Measurements from ENCODE around the gene PINLYP. TPM values are rescaled to one million over a fixed set of nuclear protein-coding genes. Genes with fewer than 3 reads are reported as not detected.

The PINLYP gene
- total and polyA plus RNA-seq, 7 donors, result 0.66 to 1.3 (median 0.88) TPM; not detected in 1

DNA sequence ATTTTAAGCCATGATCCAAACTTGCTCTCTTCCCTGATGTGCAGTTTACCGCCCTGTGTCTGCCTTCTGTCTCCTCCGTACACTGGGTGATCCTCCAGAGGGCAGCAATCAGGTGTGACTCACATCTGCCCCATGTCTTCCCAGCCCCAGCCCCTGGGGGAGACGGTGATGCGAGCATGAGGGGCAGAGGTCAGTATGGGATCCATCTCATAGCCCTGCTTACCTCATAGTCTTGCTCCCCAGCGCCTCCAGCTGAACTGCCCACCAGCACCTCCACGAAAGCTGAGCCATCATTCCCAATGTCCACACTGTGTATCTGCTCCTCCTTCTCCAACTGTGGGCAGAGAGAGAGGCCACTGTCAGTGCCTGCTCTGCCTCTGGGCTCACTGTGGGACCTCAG lies 14.9 kb upstream of the PINLYP start:
- DNase-seq (no peak), ATAC-seq (no peak)
- Histone ChIP-seq H3K36me3 (ENCODE audit: insufficient read depth in 1 of 2, low read depth in 1 of 2) (peaks cover 0 to 45% of the 10 kb centered on the region in 2 donors), H3K4me1 (peaks cover 7% of the 10 kb centered on the region), H3K4me3 (no peak overlapping the region), H3K9me3 (no peaks in the 10 kb centered on the region), H3K27ac (no peak overlapping the region), H3K27me3 (ENCODE audit: insufficient read depth in 3 of 3, low read length in 2 of 3) (no peaks in the 10 kb centered on the region)
- intact Hi-C loops (cut with DNase I), result no loop called here
- WGBS, 3 donors, result 91 to 98% (median 92%) methylated on average over 6 of the region's 6 CpGs
- TF ChIP-seq, protein P1, sequence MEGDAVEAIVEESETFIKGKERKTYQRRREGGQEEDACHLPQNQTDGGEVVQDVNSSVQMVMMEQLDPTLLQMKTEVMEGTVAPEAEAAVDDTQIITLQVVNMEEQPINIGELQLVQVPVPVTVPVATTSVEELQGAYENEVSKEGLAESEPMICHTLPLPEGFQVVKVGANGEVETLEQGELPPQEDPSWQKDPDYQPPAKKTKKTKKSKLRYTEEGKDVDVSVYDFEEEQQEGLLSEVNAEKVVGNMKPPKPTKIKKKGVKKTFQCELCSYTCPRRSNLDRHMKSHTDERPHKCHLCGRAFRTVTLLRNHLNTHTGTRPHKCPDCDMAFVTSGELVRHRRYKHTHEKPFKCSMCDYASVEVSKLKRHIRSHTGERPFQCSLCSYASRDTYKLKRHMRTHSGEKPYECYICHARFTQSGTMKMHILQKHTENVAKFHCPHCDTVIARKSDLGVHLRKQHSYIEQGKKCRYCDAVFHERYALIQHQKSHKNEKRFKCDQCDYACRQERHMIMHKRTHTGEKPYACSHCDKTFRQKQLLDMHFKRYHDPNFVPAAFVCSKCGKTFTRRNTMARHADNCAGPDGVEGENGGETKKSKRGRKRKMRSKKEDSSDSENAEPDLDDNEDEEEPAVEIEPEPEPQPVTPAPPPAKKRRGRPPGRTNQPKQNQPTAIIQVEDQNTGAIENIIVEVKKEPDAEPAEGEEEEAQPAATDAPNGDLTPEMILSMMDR (IDR thresholded peaks at IDR 0.05), result no peak

GRCh38 chr19:43561139-43561970 lies 14.2 kb upstream of the PINLYP start:
- 92 to 95% (median 92%) methylated on average over 12 of the region's 12 CpGs for WGBS, 3 donors
- intact Hi-C loops (cut with DNase I), result no loop called here
- TF ChIP-seq, protein P1 (IDR thresholded peaks at IDR 0.05), result no peak
- H3K4me3 ChIP-seq, result no peak overlapping the region
- ATAC-seq (no peak), DNase-seq (no peak)
- H3K36me3 ChIP-seq (ENCODE audit: insufficient read depth in 1 of 2, low read depth in 1 of 2), result peaks cover 0 to 38% of the 10 kb centered on the region in 2 donors
- no peaks in the 10 kb centered on the region for H3K9me3 ChIP-seq
- H3K27me3 ChIP-seq (ENCODE audit: insufficient read depth in 3 of 3, low read length in 2 of 3), result no peaks in the 10 kb centered on the region
- peak overlapping the region; percentile 87 for H3K27ac ChIP-seq
- peaks cover 7% of the 10 kb centered on the region for H3K4me1 ChIP-seq

DNA sequence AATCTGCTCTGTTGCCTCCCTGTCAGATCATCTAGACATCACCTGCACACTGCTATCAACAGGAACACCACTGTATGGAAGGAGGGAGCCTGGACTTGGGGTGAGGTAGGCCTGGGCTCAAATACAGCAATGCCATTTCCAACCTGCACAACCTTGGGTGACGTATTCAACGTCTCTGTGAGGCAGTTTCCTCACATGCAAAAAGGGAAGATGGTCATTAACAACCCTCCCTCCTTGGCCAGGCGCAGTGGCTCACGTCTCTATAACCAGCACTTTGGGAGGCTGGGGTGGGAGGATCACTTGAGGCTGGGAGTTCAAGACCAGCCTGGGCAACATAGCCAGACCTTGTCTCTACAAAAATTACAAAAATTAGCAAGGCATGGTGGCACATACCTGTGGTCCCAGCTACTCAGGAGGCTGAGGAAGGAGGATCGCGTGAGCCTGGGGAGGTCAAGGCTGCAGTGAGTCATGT lies 13.3 kb upstream of the PINLYP start:
- peak overlapping the region; percentile 87 for H3K27ac ChIP-seq
- H3K4me1 ChIP-seq, result peaks cover 7% of the 10 kb centered on the region
- H3K27me3 ChIP-seq (ENCODE audit: insufficient read depth in 3 of 3, low read length in 2 of 3), result no peaks in the 10 kb centered on the region
- ATAC-seq, result no peak
- H3K9me3 ChIP-seq, result no peaks in the 10 kb centered on the region
- 84 to 93% (median 92%) methylated on average over 6 of the region's 6 CpGs for WGBS, 3 donors
- TF ChIP-seq, protein P1 (IDR thresholded peaks at IDR 0.05), result no peak
- intact Hi-C loops (cut with DNase I), result no loop called here
- H3K4me3 ChIP-seq, result no peak overlapping the region
- H3K36me3 ChIP-seq (ENCODE audit: insufficient read depth in 1 of 2, low read depth in 1 of 2), result peaks cover 0 to 29% of the 10 kb centered on the region in 2 donors
- no peak for DNase-seq

GRCh38 chr19:43562698-43563241 lies 12.8 kb upstream of the PINLYP start:
- intact Hi-C loops (cut with DNase I), result no loop called here
- no peaks in the 10 kb centered on the region for H3K27me3 ChIP-seq (ENCODE audit: insufficient read depth in 3 of 3, low read length in 2 of 3)
- peak; percentile 77 to 91 for DNase-seq
- H3K36me3 ChIP-seq (ENCODE audit: insufficient read depth in 1 of 2, low read depth in 1 of 2), result peaks cover 0 to 27% of the 10 kb centered on the region in 2 donors
- WGBS, 3 donors, result 28 to 50% (median 38%) methylated on average over 14 of the region's 14 CpGs
- no peaks in the 10 kb centered on the region for H3K9me3 ChIP-seq
- ATAC-seq, result peak; percentile 97 to 98 (median 98)
- H3K27ac ChIP-seq, result peak overlapping the region; percentile 87
- peaks cover 7% of the 10 kb centered on the region for H3K4me1 ChIP-seq
- TF ChIP-seq, protein P1 (IDR thresholded peaks at IDR 0.05), result no peak
- H3K4me3 ChIP-seq, result no peak overlapping the region
